PC-3 (cell line): ENCODE results near the gene EXOSC10. TPM values are rescaled to one million over a fixed set of nuclear protein-coding genes. Genes with fewer than 3 reads are reported as not detected.

Source experiments
- ATAC-seq: fragments of 200-7000 bp; cut with Tn5 transposase; 2 replicates; pipeline ENCODE4 v1.9.1; 2020; ENCODE audit warnings: mild to moderate bottlenecking, moderate library complexity
- BruUV-seq: library from RNA; stranded (reverse); fragments of 400-500 nt; replicated peaks from 2 replicates; lab custom pipeline; 2021; lab: Mats Ljungman, UMichigan
- CTCF ChIA-PET: fragments of 300-600 bp; sonication (Branson Sonifier 250); formaldehyde crosslinking; loops from one replicate; lab custom pipeline; 2022; ENCODE audit warnings: antibody characterized with exemption; lab: Charles Lee
- POLR2A ChIA-PET: fragments of 300-600 bp; sonication (Branson Sonifier 250); formaldehyde crosslinking; loops from one replicate; lab custom pipeline; 2022; ENCODE audit warnings: antibody characterized with exemption; ENCODE audit not compliant: unreplicated experiment; lab: Charles Lee
- DNase-seq: peaks from one replicate; pipeline ENCODE4 v3.0.0-alpha.2; 2015
- H2AFZ ChIP-seq: fragments of 300-600 bp; sonication (generic); 2 replicates; pipeline ENCODE4 v1.6.0; 2016; ENCODE audit warnings: antibody characterized with exemption, low read length
- H3F3A ChIP-seq: fragments of 300-600 bp; sonication (generic); one replicate; pipeline ENCODE4 v1.6.0; 2017; ENCODE audit warnings: antibody characterized with exemption, low read length, control low read depth, mild to moderate bottlenecking; ENCODE audit not compliant: unreplicated experiment
- H3K27ac ChIP-seq: fragments of 300-600 bp; sonication (generic); 2 replicates; pipeline ENCODE4 v1.5.1; 2016; ENCODE audit warnings: mild to moderate bottlenecking, low read length
- H3K27me3 ChIP-seq: fragments of 300-600 bp; sonication (generic); 2 replicates; pipeline ENCODE4 v1.6.1; 2016; ENCODE audit warnings: low read length, mixed read lengths
- H3K36me3 ChIP-seq: fragments of 300-600 bp; sonication (generic); 2 replicates; pipeline ENCODE4 v1.6.1; 2016; ENCODE audit warnings: low read depth, mixed run types, low read length, mixed read lengths
- H3K4me1 ChIP-seq: fragments of 300-600 bp; sonication (generic); 2 replicates; pipeline ENCODE4 v1.5.1; 2016; ENCODE audit warnings: low read length; ENCODE audit not compliant: insufficient read depth
- H3K4me2 ChIP-seq: fragments of 300-600 bp; sonication (generic); 2 replicates; pipeline ENCODE4 v1.6.0; 2016; ENCODE audit warnings: low read length
- H3K4me3 ChIP-seq: fragments of 300-600 bp; sonication (generic); 2 replicates; pipeline ENCODE4 v1.5.1; 2016; ENCODE audit warnings: mild to moderate bottlenecking, low read length, mixed read lengths
- H3K79me2 ChIP-seq: fragments of 300-600 bp; sonication (generic); 2 replicates; pipeline ENCODE4 v1.6.1; 2017; ENCODE audit warnings: low read length, mixed read lengths
- H3K9ac ChIP-seq: fragments of 300-600 bp; sonication (generic); 2 replicates; pipeline ENCODE4 v1.6.0; 2016; ENCODE audit warnings: mild to moderate bottlenecking, low read length
- H3K9me2 ChIP-seq: fragments of 300-600 bp; sonication (generic); replicated peaks from 2 replicates; pipeline ENCODE4 v1.6.1; 2016; ENCODE audit warnings: mixed run types, low read length, mixed read lengths
- H3K9me3 ChIP-seq: fragments of 300-600 bp; sonication (generic); 2 replicates; pipeline ENCODE4 v1.6.1; 2016; ENCODE audit warnings: low read length, mixed read lengths
- H4K20me1 ChIP-seq: fragments of 300-600 bp; sonication (generic); 2 replicates; pipeline ENCODE4 v1.6.1; 2016; ENCODE audit warnings: low read length, mixed read lengths
- CTCF ChIP-seq: fragments of 300-600 bp; sonication (generic); conservative IDR thresholded peaks from 2 replicates; pipeline ENCODE4 v1.5.1; 2017; ENCODE audit warnings: antibody characterized with exemption, low read depth, mild to moderate bottlenecking, low read length
- EZH2 ChIP-seq: fragments of 300-600 bp; sonication (generic); IDR thresholded peaks from one replicate; pipeline ENCODE4 v1.6.1; 2017; ENCODE audit warnings: antibody characterized with exemption, mild to moderate bottlenecking, low read length; ENCODE audit not compliant: unreplicated experiment
- EZH2phosphoT487 ChIP-seq: fragments of 300-600 bp; sonication (generic); IDR thresholded peaks from 2 replicates; pipeline ENCODE4 v1.6.1; 2018; ENCODE audit warnings: mild to moderate bottlenecking, antibody characterized with exemption, low read length, borderline replicate concordance
- intact Hi-C: fragments of 100-400 bp; cut with micrococcal nuclease; formaldehyde crosslinking; loops from 2 replicates; pipeline ENCODE4 v1.9.0; 2023
- total RNA-seq: library from RNA; depleted of rRNA; stranded (reverse); fragments of >200 nt; gene quantifications from 2 replicates; pipeline ENCODE4 v1.2.3, GENCODE V29; 2014

The EXOSC10 gene
- total RNA-seq, 1 experiment from 2014 or later: 96.3 TPM

DNA sequence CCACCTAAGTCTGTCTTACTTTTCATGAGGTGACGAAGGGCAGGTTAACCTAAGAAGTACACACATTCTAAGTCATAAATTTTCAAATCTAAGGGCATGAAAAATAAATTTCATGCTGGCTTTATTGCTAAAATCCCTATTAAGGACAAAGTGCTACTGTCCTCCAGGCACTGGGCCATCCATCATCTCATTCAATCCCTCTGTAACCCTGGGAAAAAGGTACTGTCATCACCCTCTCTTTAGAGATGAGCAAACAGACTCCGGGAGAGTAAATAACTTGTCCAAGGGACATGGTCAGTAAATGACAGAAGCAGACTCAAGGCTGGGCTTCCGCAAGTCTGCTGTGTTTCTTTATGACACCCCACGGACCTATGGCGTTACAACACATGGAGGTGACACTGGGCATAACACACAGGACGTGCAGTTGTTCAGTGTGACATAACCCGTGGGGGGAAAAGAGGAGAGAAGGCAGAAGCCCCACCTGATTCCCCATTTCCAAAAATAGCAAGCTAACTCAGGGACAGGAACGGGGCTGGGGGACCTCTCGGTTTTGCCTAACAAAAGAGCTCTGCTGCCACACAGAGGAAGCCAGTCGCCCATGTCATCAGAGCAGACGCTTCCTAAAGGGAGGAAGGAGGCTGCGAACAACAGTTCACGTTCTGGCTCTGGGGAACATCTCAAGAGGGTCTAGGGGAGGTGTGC, 27.3 kb downstream of the EXOSC10 start:
- Histone ChIP-seq H2AFZ (no peak overlapping the region), H3K36me3 (peaks cover 67% of the 10 kb centered on the region)
- POLR2A ChIA-PET: no interaction called here

DNA sequence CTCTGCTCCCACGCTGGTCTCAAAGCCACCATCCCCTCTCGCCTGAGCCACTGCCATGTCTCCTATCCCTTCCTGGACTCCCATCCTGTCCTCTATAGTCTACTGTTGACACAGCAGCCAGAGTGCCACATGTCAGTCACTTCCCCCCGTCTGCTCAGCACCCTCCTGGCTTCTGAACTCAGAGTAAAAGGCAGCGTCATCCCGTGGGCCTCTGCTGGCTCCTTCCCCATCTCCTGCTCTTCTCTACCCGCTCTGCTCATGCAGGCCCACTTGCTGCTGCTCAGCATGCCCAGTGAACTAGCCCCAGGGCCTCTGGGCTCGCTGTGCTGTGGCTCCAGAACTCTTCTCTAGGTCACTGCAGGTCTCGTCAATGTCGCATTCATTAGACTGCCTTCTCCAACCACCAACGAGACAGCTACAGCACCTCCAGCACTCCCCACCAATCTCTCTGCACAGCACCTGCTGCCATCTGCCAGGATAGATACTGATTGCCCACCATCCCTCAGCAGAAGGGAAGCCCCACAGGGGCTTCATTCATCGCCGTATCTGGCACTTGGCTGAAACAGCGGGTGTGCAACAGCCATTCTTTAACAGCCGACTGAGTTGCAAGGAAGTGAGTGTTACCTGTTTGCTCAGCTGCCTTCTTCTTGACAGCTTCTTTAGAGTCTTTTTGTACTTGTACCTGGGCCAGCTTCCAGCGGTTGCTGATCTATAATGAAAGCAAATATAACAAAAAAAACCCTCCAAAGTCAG, 28.0 kb downstream of the EXOSC10 start:
- ATAC-seq: no peak
- CTCF ChIA-PET: interaction anchor here (0.6 to 1.2 kb wide), 2 partner anchors 7 to 34 kb away, joined by 3 read pairs; no protein-coding TSS in a partner anchor
- BruUV-seq: no TSS peak

More for the DNA sequence above, 27.3 kb downstream of the EXOSC10 start:
- H3K79me2 ChIP-seq: no peaks in the 10 kb centered on the region
- TF ChIP-seq EZH2phosphoT487: no peak
- no peak for TF ChIP-seq CTCF
- no peak for TF ChIP-seq EZH2
- CTCF ChIA-PET: interaction anchor here (0.6 to 1.2 kb wide), 2 partner anchors 8 to 35 kb away, joined by 3 read pairs; no protein-coding TSS in a partner anchor
- no peaks in the 10 kb centered on the region for H3K4me1 ChIP-seq
- no peak overlapping the region for H3K4me3 ChIP-seq
- no peaks in the 10 kb centered on the region for H3K9me2 ChIP-seq
- H3K27ac ChIP-seq: no peak overlapping the region
- no peaks in the 10 kb centered on the region for H3F3A ChIP-seq
- H3K9ac ChIP-seq: no peak overlapping the region
- no peaks in the 10 kb centered on the region for H4K20me1 ChIP-seq
- DNase-seq (no peak), ATAC-seq (no peak)
- no peaks in the 10 kb centered on the region for H3K9me3 ChIP-seq
- no TSS peak for BruUV-seq
- no peak overlapping the region for H3K4me2 ChIP-seq
- intact Hi-C loops: no loop called here
- no peaks in the 10 kb centered on the region for H3K27me3 ChIP-seq

More for the DNA sequence above, 28.0 kb downstream of the EXOSC10 start:
- POLR2A ChIA-PET: no interaction called here
- Histone ChIP-seq H2AFZ (no peak overlapping the region), H3K4me2 (no peak overlapping the region), H4K20me1 (no peaks in the 10 kb centered on the region), H3K4me3 (no peak overlapping the region), H3K27me3 (no peaks in the 10 kb centered on the region), H3F3A (no peaks in the 10 kb centered on the region), H3K9me3 (no peaks in the 10 kb centered on the region), H3K4me1 (no peaks in the 10 kb centered on the region), H3K36me3 (peaks cover 63% of the 10 kb centered on the region), H3K27ac (no peak overlapping the region), H3K9me2 (no peaks in the 10 kb centered on the region), H3K79me2 (no peaks in the 10 kb centered on the region), H3K9ac (no peak overlapping the region)
- DNase-seq: no peak
- no peak for TF ChIP-seq EZH2phosphoT487
- no peak for TF ChIP-seq EZH2
- TF ChIP-seq CTCF: no peak
- intact Hi-C loops: no loop called here
